Hepatocyte (in vitro differentiated cells): Measurements from ENCODE around the gene CRACDL. TPM values are rescaled to one million over a fixed set of nuclear protein-coding genes. Genes with fewer than 3 reads are reported as not detected.

Experiments used
- DNase-seq: peaks from one replicate; pipeline ENCODE4 v3.0.0-alpha.2; 2016; ENCODE audit warnings: low spot score
- H2AFZ ChIP-seq: fragments of 200-600 bp; sonication (generic); 2 replicates; pipeline ENCODE4 v1.6.0; 2016; ENCODE audit warnings: antibody characterized with exemption, mild to moderate bottlenecking
- H3K27ac ChIP-seq: fragments of 200-600 bp; sonication (generic); 2 replicates; pipeline ENCODE4 v1.5.1; 2016; ENCODE audit warnings: mild to moderate bottlenecking
- H3K27me3 ChIP-seq: fragments of 200-600 bp; sonication (generic); 2 replicates; pipeline ENCODE4 v1.6.1; 2016
- H3K36me3 ChIP-seq: fragments of 200-600 bp; sonication (generic); replicated peaks from 2 replicates; pipeline ENCODE4 v1.5.1; 2016; ENCODE audit warnings: low read depth; ENCODE audit not compliant: insufficient read depth
- H3K4me1 ChIP-seq: fragments of 200-600 bp; sonication (generic); 2 replicates; pipeline ENCODE4 v1.5.1; 2016; ENCODE audit warnings: mild to moderate bottlenecking, moderate library complexity; ENCODE audit not compliant: insufficient read depth
- H3K4me2 ChIP-seq: fragments of 200-600 bp; sonication (generic); 2 replicates; pipeline ENCODE4 v1.6.0; 2016
- H3K4me3 ChIP-seq: fragments of 200-600 bp; sonication (generic); 2 replicates; pipeline ENCODE4 v1.5.1; 2016; ENCODE audit warnings: mild to moderate bottlenecking
- H3K79me2 ChIP-seq: fragments of 200-600 bp; sonication (generic); 2 replicates; pipeline ENCODE4 v1.6.0; 2017; ENCODE audit warnings: mild to moderate bottlenecking
- H3K9me2 ChIP-seq: fragments of 200-600 bp; sonication (generic); replicated peaks from 2 replicates; pipeline ENCODE4 v1.6.0; 2017; ENCODE audit warnings: mild to moderate bottlenecking; ENCODE audit not compliant: insufficient read depth
- H3K9me3 ChIP-seq: fragments of 200-600 bp; sonication (generic); 2 replicates; pipeline ENCODE4 v1.5.1; 2016; ENCODE audit warnings: low read depth, mild to moderate bottlenecking
- H4K20me1 ChIP-seq: fragments of 200-600 bp; sonication (generic); 2 replicates; pipeline ENCODE4 v1.6.0; 2016; ENCODE audit warnings: mild to moderate bottlenecking; ENCODE audit not compliant: insufficient read depth, poor library complexity, severe bottlenecking
- EZH2 ChIP-seq: fragments of 200-600 bp; sonication (generic); IDR thresholded peaks from 2 replicates; pipeline ENCODE4 v1.6.1; 2016; ENCODE audit warnings: antibody characterized with exemption, mild to moderate bottlenecking, borderline replicate concordance
- EZH2phosphoT487 ChIP-seq: fragments of 200-600 bp; sonication (generic); IDR thresholded peaks from one replicate; pipeline ENCODE4 v1.6.1; 2018; ENCODE audit warnings: antibody characterized with exemption, mild to moderate bottlenecking, low read depth, moderate library complexity; ENCODE audit not compliant: unreplicated experiment, severe bottlenecking
- WGBS: methylation state at CpG from one replicate; pipeline ENCODE4 v1.1.6; 2016; ENCODE audit warnings: low lambda C conversion rate; ENCODE audit errors: missing lambda C conversion rate; 5-methylcytosine and 5-hydroxymethylcytosine counted together
- polyA plus RNA-seq: library from polyadenylated mRNA; unstranded; fragments of >200 nt; fragmentation: Nextera tagmentation; extraction: Ambion mirVana; gene quantifications from 2 replicates; pipeline ENCODE4 v1.2.1, GENCODE V29; 2016
- total RNA-seq: library from RNA; depleted of rRNA; stranded (reverse); fragments of >200 nt; gene quantifications from 2 replicates; pipeline ENCODE4 v1.2.3, GENCODE V29; 2014
- TF ChIP-seq, protein P1 (sequence below): fragments of 200-600 bp; sonication (generic); IDR thresholded peaks from 2 replicates; pipeline ENCODE4 v1.5.1; 2016; ENCODE audit warnings: antibody characterized with exemption, mild to moderate bottlenecking; ENCODE audit not compliant: poor library complexity

Gene CRACDL
- total and polyA plus RNA-seq, 2 experiments from 2014 or later: 0.47 to 1.4 TPM

DNA sequence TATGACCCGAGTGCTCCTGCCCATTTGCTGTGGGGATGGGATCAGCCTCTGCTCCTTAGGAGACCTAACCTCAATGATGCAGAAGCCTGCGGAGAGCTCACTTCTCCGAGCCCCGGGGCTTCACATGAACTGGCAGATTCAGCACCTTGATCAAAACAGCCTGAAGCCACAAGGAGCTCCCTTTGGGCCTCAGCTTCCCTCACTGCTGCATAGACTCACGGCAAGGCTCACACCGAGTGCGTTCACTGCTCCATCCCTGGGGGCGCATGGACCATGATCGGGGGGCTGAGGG is 33.0 kb downstream of the CRACDL start:
- 91% methylated on average over 9 of the region's 9 CpGs for whole genome bisulfite sequencing
- H2AFZ ChIP-seq: no peak overlapping the region
- no peaks in the 10 kb centered on the region for H4K20me1 ChIP-seq

DNA sequence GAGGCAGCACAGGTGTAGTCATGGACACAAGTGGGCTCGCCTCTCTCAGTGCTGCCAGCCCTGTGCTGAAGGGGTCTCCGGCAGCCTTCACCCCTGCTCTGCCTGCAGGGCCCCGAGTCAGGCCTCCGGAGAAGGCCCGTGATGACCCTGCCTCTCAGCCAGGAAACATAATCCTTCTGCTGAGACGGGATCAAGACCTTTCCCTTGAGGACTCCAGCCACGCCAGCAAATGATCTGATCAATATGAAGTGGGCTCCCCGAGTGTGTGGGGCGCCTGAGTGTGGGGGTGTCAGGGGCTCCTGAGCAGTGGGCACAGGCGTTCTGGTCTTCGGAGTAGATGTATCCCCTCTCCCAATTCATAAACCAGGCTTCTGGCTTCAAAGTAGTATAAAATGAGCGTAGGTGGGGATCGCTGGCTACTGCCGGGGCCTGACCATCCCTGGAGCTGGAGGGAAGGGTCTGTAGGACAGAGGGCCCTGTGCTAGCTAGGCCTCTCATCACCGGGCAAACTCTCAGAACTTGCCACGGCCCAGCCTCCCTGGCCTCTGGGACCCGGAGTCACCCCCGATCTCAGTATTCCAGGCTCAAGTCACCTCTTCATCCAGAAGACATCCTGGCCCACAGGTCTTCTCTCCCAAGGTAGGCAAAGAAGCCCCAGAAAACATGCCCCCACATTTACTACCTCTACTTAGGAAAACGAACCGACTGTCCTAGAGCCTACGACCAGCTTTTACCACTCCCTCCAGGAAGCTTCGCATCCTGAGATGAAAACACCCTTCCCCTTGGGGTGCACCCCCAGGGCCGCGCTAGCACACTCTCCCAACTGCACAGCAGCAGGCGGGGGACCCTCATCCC is 33.6 kb downstream of the CRACDL start:
- WGBS: 89% methylated on average over 25 of the region's 25 CpGs
- no peak overlapping the region for H3K27ac ChIP-seq
- no peaks in the 10 kb centered on the region for H4K20me1 ChIP-seq

More for the DNA sequence above, 33.0 kb downstream of the CRACDL start:
- Histone ChIP-seq H3K4me2 (no peak overlapping the region), H3K9me2 (no peaks in the 10 kb centered on the region), H3K4me3 (no peak overlapping the region), H3K9me3 (no peaks in the 10 kb centered on the region), H3K27me3 (no peaks in the 10 kb centered on the region), H3K36me3 (no peaks in the 10 kb centered on the region), H3K79me2 (no peaks in the 10 kb centered on the region), H3K4me1 (no peaks in the 10 kb centered on the region), H3K27ac (no peak overlapping the region)
- TF ChIP-seq, protein P1, sequence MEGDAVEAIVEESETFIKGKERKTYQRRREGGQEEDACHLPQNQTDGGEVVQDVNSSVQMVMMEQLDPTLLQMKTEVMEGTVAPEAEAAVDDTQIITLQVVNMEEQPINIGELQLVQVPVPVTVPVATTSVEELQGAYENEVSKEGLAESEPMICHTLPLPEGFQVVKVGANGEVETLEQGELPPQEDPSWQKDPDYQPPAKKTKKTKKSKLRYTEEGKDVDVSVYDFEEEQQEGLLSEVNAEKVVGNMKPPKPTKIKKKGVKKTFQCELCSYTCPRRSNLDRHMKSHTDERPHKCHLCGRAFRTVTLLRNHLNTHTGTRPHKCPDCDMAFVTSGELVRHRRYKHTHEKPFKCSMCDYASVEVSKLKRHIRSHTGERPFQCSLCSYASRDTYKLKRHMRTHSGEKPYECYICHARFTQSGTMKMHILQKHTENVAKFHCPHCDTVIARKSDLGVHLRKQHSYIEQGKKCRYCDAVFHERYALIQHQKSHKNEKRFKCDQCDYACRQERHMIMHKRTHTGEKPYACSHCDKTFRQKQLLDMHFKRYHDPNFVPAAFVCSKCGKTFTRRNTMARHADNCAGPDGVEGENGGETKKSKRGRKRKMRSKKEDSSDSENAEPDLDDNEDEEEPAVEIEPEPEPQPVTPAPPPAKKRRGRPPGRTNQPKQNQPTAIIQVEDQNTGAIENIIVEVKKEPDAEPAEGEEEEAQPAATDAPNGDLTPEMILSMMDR: no peak
- TF ChIP-seq EZH2 (no peak), EZH2phosphoT487 (no peak)
- DNase-seq: no peak

DNA sequence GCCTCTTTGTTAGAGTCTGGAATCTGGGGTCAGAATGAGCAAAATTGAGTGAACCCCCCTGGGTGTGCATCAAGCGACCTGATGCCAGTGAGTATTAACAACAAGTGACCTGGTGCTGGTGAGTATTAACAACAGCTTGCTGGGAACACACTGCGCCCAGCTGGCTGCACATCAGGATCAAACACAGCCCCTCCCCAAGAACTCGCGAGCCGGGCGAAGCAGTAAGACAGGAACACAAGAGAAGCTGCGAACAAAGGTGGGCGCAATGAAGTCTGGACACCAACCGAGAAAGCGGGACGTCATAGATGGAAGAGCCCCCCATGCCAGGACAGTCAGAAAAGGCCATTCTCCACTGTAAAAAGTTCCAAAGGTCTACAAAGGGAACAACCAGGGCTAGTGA is 34.3 kb downstream of the CRACDL start:
- Histone ChIP-seq H3K79me2 (no peaks in the 10 kb centered on the region), H3K4me3 (no peak overlapping the region), H4K20me1 (no peaks in the 10 kb centered on the region), H3K4me1 (no peaks in the 10 kb centered on the region), H3K9me2 (no peaks in the 10 kb centered on the region), H3K27ac (no peak overlapping the region), H2AFZ (no peak overlapping the region), H3K27me3 (no peaks in the 10 kb centered on the region), H3K36me3 (no peaks in the 10 kb centered on the region), H3K4me2 (no peak overlapping the region), H3K9me3 (no peaks in the 10 kb centered on the region)
- DNase-seq: no peak
- 86% methylated on average over 11 of the region's 11 CpGs for WGBS
- no peak for TF ChIP-seq EZH2
- no peak for TF ChIP-seq EZH2phosphoT487
- TF ChIP-seq, protein P1: no peak

More for the DNA sequence above, 33.6 kb downstream of the CRACDL start:
- Histone ChIP-seq H2AFZ (no peak overlapping the region), H3K4me3 (no peak overlapping the region), H3K27me3 (no peaks in the 10 kb centered on the region), H3K4me1 (no peaks in the 10 kb centered on the region), H3K79me2 (no peaks in the 10 kb centered on the region), H3K36me3 (no peaks in the 10 kb centered on the region), H3K9me3 (no peaks in the 10 kb centered on the region), H3K9me2 (no peaks in the 10 kb centered on the region), H3K4me2 (no peak overlapping the region)
- TF ChIP-seq EZH2phosphoT487: no peak
- no peak for TF ChIP-seq EZH2
- TF ChIP-seq, protein P1: no peak
- DNase-seq: no peak
